Renal cortical epithelial cell (primary cell): ENCODE results near the gene MKRN2. TPM values are rescaled to one million over a fixed set of nuclear protein-coding genes. Genes with fewer than 3 reads are reported as not detected.
"Not testable (repeated sequence)": the region's sequence is repeated elsewhere in the genome, so short reads cannot be mapped to it uniquely, and the experiment has no call there.

Experiments
- DNase-seq: peaks from one replicate; pipeline ENCODE4 v3.0.0-alpha.2; 2011; ENCODE audit warnings: low read depth
- total RNA-seq: library from RNA; depleted of rRNA; stranded (reverse); fragments of >200 nt; gene quantifications from 2 replicates; pipeline ENCODE4 v1.2.3, GENCODE V29; 2014

MKRN2 gene
- total RNA-seq, 1 donor from 2014 or later, result 37.7 TPM

DNA sequence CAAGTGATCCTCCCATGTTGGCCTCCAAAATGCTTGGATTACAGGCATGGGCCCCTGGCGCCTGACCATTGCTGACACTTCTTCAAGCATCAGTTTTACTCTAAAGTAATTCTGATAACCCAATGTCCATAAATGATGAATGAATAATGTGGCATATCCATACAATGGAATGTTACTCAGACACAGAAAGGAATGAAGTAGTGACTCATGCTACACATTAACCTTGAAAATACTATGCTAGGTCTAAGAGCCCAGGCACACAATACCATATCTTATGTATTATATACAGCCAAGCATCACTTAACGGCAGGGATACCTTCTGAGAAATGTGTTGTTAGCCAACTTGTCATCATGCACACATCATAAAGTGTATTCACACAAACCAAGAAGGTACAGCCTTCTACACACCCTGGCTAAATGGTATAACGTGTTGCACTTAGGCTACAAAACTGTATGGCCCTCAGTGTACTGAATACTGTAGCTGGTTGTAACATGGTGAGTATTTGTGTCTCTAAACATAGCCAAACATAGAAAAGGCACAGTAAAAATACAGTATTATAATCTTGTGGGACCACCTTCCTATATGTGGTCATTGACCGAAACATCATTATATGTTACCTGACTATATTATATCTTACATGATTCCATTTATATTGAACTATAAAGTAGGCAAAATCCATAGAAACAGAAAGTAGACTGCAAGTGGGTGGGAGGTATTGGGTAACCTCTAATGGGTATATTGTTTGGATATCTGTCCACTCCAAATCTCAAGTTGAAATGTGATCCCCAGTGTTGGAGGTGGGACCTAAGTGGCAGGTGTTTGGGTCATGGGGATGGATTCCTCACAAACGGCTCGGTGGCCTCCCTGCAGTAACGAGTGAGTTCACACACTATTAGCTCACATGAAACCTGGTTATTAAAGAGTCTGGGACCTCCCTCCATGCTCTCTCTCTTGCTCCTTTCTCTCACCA is 31.4 kb downstream of the MKRN2 start:
- peak; percentile 25 for DNase-seq

DNA sequence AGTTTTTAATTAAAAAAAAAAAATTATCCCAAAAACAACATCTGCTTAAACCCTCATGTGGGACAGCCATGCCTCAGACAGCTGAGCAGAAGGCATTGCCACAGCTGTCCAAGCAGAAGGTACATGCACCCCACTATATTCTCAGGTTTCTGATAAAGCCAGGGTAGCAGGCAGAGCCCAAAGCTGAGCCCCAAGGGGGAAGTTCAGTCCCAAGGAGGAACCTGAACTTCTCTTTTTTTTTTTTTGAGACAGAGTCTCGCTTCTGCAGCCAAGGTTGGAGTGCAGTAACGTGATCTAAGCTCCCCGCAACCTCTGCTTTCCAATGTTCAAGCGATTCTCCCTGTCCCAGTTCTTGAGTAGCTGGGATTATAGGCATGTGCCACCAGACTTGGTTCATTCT is 33.2 kb downstream of the MKRN2 start:
- no peak for DNase-seq

DNA sequence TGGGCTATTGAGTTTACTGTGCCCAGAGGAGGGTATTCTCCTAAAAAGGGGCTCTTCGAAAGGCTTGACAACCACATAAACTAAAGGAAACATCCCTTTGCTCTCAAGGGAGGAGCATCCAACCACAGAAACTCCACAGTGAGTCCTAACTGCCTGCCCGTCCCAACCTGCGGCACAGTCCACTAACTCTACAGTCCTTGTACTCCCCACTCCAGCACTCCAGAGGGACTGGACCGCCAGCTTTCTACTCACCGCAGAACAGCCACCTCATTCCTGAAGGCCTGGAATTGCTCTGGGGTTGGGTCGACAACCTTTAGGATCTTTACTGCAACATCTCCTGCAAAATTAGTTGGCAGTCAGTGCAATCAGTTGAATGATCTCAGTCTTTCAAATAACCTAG is 34.6 kb downstream of the MKRN2 start:
- no peak for DNase-seq

DNA sequence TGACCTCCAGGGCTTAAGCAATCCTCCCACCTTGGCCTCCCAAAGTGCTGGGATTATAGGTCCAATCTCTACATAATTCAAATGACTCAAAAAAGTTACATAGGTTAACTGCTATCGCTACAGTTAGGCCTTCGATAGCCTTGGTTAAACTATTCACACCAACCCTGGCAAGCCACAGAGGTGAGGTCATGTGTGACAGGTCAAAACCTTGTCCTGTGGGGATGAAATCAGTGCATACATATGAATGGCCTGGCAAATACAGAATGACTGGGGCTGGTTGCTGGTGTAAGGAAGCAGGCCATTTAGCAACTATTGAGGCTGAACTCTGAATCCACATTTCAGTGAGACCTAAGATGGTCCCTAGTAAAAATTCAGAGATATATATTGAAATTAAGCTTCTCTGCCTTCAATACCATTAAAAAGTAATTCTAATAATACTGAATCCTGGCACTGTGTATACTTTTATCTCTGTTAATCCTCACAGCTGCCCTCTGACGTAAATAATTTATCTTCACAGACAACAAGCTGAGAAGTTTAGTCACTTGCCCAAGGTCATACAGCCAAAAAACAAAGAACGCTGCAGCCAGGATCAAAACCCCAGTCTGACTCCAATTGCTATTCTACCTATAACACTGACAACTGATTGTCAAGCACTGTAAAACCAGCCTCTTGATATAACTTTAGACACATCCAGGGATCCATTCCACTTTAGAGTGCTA is 35.3 kb downstream of the MKRN2 start:
- DNase-seq, result no peak

DNA sequence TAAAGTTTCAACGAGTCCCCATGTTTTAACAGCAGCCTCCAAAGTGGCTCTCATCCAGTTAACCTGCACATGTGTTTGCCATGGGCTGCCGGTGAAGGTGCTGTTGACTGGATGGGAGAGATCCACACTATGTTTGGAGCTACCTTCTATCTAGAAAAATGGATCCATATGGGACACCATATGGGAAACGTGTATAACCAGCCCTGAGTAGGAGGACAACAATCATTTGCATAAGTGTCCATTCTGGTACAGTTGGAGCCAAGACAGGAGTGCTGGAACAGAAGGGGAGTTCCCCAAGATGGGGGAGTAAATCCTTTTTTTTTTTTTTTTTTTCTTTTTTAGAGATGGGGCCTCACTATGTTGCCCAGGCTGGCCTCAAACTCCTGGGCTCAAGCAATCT is 36.6 kb downstream of the MKRN2 start:
- DNase-seq, result no peak

DNA sequence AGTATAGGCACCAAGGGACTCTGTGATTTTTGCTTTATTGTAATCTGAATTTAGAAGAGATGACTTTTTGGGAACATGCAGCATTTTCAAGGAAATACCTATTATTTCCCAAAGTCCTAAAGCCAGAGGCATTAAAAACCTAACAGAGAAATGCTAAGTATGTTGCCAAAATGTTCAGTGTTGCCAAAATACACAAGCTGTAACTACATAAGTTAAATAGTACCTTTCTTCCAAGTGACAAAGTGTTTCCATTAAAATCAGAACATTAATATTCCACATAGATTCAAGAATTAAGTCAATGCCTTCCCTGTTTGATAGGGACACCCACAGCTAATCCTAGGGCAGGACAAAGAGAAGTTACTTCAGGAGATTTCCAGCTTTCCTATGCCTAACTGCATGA is 42.0 kb downstream of the MKRN2 start:
- peak; percentile 25 for DNase-seq

DNA sequence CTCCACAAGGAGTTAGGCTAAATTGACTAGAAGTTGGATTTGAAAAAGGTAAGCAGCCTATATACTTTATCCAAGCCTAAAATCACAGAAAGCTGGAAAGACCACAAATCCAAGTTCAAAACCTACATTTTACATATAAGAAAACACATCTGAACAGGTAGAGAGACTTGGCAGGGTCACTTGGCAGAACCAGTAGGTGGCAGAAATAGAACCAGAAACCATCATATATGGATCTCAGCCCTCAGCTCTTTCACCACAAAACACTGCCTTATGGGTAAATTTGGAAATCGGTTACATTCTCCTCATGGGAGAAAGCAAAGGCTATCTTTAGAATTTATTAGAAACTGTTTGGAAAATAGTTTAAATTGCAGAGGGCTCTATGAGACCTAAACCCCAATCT is 44.2 kb downstream of the MKRN2 start:
- peak; percentile 15 for DNase-seq

DNA sequence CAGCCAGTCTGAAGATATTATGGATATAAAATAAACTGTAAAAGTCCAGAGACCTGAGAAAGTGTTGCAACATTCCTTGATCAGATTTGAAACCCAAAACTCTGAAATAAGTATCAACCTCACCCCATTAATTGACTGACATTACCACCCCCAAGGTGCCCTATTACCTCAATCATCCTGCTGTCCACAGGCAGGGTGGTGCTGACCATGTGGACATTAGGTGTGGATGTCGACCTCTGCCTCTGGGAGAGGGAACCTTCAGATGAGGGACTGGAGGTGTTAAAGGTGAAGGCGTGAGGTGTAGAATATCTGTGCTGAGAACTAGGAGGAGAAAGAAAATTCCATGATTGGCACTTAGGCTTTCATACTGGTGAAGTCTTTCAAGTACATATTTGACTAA is 47.1 kb downstream of the MKRN2 start:
- DNase-seq, result no peak

DNA sequence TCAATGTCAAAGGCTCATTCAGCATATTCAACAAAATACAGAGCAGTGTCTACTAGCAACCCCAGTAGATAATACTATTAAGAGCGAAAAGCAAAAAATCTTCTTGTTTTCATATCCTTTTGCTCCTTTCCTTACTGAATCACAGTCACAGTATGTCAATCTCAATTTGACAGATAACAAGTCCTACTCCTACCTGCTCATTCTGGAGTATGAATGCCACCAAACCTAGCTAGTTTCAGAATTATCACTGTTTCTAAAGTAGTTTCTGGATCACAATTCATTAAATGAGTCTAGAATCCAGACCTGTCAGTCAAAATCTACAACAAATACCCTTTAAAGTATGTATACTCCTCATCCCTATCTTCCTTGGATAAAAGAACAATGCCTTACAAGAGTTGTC is 51.5 kb downstream of the MKRN2 start:
- DNase-seq, result no peak

DNA sequence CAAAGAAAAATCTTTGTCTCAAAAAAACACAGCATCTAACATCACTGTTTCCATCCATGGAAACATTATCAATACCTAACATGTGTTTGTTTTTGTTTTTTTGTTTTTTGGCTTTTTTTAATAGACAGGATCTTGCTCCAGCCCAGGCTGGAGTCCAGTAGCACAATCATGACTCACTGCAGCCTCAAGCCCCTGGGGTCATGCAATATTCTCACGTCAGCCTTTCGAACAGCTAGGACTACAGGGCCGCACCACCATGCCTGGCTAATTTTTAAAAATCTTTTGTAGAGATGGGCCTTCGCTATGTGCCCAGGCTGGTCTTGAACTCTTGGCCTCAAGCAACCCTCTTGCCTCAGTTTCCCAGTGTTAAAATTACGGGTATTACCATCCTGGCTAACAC is 54.2 kb downstream of the MKRN2 start:
- no peak for DNase-seq

DNA sequence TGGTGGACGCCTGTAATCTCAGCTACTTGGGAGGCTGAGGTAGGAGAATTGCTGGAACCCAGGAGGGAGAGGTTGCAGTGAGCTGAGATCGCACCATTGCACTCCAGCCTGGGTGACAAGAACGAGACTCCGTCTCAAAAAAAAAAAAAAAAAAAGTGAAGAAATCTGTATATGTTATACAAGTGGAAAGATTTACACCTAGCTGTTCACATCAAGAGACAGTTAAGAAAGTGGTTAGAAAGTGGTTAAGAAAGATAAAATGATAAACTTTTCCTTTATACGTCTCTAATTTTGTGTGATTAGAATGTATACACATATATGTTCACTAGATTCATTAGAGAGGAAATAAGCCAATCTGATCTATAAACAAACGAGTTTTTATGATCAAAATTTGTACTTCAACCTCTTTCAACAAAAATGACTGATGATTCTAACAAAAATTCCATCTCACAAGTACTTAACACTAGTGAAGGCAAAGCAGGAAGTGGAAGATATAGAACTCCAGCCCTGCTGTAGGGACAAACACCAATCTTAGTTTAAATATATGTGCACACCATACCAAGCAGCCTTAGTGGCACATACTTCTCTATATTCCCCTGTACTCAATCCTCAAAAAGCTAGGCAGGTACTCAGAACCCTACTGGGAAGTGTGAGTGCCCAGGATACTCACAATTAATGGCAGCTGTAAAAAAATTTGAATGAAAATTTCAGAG is 55.8 kb downstream of the MKRN2 start:
- no peak for DNase-seq

DNA sequence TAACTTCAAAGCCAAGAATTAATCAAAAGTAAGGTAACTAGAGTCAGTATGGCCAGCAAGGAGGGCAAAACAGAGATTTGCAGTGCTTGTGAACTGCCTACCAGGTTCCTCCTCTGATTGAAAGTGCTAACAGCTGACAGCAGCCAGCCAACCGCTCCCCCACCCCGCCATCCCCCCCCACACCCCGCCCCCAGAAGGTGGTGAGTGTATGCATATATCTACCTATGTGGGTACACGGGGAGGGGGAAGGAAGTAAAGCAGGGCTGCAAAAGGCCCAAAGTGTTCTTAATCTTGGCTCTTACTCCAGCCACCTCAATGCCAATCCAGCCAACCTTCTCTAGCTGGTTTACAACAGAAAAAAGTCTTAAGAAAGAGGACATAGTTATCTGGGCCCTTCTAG is 56.4 kb downstream of the MKRN2 start:
- DNase-seq, result no peak

DNA sequence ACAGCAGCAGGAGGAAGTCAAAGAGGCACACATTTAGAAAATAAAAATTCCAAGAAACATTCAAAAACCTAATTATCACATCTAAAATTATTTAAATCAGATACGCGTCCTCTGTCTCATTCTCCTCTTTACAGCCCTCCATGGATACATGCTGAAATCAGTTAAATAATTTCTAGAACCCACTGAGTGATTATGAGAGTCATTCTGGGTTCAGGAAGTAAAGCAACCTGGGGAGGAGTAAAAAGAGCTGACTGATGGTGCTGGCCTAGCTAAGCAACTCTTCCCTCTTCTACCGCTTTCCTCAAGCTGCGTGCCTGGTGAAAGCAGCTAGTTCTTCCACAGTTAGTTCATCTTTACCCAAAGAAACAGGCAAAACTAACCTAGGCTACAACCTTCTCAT is 58.4 kb downstream of the MKRN2 start:
- no peak for DNase-seq

DNA sequence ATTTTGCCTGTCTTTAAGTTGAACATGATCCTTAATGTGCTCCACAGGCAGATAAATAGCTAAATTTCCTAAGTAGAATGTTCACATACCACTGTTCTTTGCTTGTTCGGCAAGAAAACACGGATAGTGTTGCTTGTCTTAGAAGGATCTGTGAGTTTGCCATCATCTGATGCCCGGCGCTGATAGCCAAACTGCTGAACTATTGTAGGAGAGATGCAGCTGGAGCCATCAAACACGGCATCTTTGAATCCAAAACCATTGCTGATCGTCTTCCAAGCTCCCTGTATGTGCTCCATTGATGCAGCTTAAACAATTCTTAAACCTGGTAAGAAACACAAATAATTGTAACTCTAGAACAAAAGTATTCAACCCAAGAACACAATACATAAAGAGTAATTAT is 61.5 kb downstream of the MKRN2 start:
- no peak for DNase-seq

DNA sequence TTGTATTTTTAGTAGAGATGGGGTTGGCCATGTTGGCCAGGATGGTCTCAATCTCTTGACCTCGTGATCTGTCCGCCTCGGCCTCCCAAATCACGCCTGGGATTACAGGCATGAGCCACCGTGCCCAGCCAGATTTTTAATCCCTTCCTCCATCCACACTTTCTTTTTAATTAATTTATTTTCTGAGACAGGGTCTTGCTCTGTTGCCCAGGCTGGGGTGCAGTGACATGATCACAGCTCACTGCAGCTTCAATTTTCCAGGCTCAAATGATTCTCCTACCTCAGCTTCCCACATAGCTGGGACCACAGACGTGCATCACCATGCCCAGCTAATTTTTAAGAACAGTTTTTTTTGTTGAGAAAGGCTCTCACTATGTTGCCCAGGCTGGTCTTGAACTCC is 63.4 kb downstream of the MKRN2 start:
- no peak for DNase-seq

DNA sequence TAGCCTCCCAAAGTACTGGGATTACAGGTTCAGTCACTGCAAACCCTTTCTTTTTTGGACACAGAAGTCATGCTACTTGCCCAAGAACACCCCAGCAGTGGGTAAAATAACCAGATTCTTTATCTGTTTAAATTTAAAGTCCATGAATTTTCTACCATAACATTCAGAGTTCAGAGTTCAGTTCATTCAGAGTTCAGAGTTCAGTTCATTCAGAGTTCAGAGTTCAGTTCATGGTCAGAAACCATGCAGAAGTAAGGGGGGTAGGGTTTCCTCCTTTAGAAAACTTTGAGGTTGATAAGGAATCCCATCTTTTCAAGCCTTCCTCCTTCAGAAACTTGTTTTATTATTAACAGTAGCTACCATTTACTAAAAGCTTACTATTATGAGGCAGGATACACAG is 63.8 kb downstream of the MKRN2 start:
- DNase-seq, result no peak

DNA sequence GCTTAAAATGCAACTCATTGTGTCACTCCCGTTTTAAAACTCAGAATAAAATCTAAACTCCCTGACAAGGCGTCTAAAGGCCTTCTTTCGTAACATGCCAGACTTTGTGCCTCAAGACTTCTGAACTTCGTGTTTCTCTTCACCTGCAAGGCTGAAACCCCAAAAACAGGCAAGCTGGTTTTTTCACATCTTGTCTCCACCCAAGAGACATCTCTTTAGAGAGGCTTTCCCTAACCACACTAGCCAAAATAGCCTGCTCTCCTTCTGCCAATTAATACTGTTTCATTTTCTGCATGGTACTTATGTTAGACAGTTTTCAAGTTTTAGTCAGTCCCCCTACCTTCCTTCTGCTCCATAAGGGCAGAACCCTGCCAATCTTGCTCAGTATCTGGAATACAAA is 65.4 kb downstream of the MKRN2 start:
- DNase-seq, result peak; percentile 22

DNA sequence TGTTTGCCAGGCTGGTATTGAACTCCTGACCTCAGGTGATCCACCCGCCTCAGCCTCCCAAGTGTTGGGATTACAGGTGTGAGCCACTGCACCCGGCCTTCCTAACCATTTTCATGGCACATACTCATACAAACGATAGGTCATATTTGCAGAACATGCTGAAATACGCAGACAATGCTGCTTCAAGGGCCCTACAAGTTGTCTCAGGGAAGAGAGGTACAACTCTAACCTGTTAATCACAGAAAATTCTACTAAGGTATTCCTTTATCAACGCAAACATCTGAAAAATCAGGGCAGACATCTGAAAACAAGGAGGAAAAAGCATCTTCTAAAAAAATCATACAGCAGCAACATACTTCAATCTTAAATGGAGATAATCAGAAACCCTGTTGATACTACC is 67.2 kb downstream of the MKRN2 start:
- no peak for DNase-seq

DNA sequence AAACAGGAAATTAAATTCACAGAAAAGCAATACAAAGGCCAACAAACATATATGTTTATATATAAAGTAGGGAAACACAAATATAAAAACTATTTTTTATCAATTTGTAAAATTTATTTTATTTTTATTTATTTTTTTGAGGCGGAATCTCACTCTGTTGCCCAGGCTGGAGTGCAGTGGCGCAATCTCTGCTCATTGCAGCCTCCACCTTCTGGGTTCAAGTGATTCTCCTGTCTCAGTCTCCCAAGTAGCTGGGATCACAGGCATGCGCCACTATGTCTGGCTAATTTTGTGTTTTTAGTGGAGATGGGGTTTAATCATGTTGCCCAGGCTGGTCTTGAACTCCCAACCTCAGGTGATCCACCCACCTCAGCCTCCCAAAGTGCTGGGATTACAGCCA is 68.1 kb downstream of the MKRN2 start:
- DNase-seq, result not testable (repeated sequence)

DNA sequence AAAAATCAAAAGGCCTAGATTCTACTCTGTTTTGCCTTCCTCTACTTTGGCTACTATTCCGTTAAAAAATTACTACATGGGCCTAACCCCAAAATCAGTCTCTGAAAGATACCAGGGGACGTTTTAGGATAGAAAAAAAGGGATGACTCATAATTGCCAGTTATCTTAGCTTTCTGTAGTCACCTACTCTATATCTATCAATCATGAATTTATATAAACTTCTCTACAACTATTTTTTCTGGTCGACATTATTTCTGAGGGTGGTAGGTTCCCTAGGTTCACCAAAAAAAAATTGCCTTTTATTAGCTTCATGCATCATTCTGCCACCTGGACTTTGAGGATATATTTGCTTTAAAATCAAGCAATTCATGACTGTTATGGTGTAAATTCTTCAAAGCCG is 70.5 kb downstream of the MKRN2 start:
- no peak for DNase-seq

DNA sequence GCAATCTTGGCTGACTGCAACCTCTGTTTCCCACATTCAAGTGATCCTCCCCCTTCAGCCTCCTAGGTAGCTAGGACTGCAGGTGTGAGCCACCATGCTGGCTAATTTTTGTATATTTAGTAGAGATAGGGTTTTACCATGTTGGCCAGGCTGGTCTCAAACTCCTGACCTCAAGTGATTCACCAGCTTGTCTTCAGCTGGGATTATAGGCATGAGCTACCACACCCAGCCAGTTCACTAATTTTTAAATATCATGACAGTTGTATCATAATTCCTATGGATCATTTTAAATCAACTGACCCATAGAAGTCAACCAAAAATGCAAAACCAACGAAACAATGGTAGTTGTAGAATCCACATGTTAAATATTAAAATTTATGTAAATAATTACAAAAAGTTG is 71.9 kb downstream of the MKRN2 start:
- no peak for DNase-seq

DNA sequence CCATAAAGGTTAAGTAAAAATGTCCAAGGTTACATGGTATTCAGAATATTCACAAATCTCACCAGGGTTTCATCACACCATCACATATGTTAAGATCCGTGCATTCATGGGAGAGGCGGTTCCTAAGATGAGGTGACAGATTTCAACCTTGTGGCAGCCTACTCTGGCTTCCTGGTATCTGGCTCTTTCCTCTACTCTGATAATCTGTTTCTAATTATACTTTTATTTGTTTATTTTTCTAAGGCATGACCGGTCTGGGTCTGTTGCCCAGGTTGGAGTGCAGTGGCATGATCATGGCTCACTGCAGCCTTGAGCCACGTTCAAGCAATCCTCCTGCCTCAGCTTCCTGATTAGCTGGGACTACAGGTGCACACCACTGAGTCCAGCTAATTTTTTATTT is 72.7 kb downstream of the MKRN2 start:
- peak; percentile 30 for DNase-seq

DNA sequence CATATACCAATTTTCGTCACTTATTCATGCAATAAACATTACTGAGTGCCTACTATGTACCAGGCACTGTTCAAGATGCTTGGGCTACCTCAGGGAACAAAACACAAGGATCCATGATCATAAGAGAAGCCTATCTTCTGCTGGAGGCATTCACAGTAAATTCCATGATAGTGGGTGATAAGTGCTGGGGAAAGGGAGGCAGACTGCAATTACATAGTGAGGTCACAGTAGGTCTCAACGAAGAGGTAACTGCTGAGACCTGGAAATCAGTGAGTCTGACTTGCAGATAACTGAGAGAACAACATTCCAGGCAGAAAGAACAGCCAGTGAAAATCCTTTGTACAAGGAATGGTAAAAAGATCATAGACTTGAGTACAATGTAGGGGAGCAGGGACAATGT is 73.4 kb downstream of the MKRN2 start:
- no peak for DNase-seq
